ENCODE results near the gene ARSB. TPM values are rescaled to one million over a fixed set of nuclear protein-coding genes. Genes with fewer than 3 reads are reported as not detected.
A peak's percentile ranks its signal among the peaks of the same experiment; 100 is the strongest.

ARSB gene
- total RNA-seq (1 to 10 TPM; 4.1 to 4.6 TPM), polyA plus RNA-seq (1 to 10 TPM; 2.2 to 4.7 (median 3.4) TPM), total RNA-seq (9.5 to 32.7 (median 14.9) reads per million in 6 experiments)

DNA sequence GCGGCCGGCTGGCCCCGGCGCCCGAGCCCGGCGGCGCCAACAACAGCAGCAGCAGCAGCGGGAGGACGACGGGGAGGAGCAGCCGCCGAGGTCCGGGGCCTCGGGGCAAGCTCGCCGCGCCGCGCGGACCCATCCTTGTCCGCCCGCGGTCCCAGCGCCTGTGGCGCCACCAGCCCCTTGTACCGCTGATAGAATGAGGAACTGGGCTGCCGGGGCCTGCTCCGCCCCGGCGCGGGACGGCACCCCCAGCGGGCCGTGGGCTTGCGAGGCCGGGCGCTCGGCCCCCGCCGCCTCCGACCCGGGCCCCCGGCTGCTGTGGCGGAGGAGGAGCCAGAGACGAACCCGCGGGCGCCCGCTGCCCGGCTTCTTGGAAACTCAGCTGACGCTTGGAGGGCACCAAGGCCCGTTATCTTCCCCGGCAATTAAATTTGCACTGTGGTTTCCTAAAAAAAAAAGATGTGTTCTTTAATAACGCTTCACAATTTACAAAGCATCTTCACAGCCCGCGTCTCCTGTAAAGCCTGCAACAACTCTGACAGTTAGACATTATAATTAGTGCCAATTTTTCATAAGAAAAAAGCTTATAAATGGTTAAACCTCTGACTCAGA, at the start of gene ARSB:
TSS of gene ARSB (minus strand) at position 195 of the 609 bp plus-strand sequence. CDS start at position 133, 62 bp downstream.
- Mint-ChIP-seq H3K4me3 (peak within 1 kb of the TSS; percentile 89 to 96 (median 92)), H3K4me1 (peaks cover 11 to 36% (median 20%) of the 10 kb centered on the region in 4 donors), H3K27me3 (no peaks in the 10 kb centered on the region), H3K36me3 (no peaks in the 10 kb centered on the region), H3K27ac (peak within 1 kb of the TSS; percentile 93 to 99 (median 96)), H3K9me3 (no peaks in the 10 kb centered on the region)
- POLR2A ChIA-PET: interaction anchor here (0.5 to 2.6 kb wide), 13 partner anchors 10 to 690 kb away, joined by 3 to 17 read pairs (median 5); partner anchors contain the start of genes AP3B1, HOMER1 and JMY
- ATAC-seq (peak; percentile 41 to 50), DNase-seq (peak in 7 of 10 donors; percentile 19 to 65 (median 44))

DNA sequence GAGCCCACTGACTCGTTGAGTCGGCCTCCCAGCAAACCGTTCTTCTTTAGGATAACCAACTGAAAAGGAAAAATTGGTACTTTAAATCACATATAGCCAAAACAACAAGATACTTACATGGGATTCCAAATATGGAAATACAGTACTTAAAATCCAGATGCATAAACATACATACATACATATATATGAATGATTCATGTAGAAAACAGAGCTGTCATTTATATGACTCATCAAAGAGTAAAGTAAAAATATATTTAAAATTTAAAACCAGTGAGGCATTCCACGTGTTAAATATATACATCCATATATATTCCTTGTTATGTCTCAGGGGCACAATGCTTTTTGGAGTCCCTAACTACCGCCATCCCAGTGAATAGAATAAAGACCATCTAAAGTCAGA, 47.7 kb upstream of the ARSB start:
- no peaks in the 10 kb centered on the region for H3K36me3 Mint-ChIP-seq
- ATAC-seq: no peak
- peaks cover 0 to 2% (median 0%) of the 10 kb centered on the region in 5 donors for H3K27me3 Mint-ChIP-seq
- no peaks in the 10 kb centered on the region for H3K4me1 Mint-ChIP-seq
- POLR2A ChIA-PET: no interaction called here
- H3K27ac Mint-ChIP-seq: no peak overlapping the region
- DNase-seq: no peak
- H3K9me3 Mint-ChIP-seq: peaks cover 0 to 8% (median 0%) of the 10 kb centered on the region in 9 donors
- H3K4me3 Mint-ChIP-seq: no peak overlapping the region

DNA sequence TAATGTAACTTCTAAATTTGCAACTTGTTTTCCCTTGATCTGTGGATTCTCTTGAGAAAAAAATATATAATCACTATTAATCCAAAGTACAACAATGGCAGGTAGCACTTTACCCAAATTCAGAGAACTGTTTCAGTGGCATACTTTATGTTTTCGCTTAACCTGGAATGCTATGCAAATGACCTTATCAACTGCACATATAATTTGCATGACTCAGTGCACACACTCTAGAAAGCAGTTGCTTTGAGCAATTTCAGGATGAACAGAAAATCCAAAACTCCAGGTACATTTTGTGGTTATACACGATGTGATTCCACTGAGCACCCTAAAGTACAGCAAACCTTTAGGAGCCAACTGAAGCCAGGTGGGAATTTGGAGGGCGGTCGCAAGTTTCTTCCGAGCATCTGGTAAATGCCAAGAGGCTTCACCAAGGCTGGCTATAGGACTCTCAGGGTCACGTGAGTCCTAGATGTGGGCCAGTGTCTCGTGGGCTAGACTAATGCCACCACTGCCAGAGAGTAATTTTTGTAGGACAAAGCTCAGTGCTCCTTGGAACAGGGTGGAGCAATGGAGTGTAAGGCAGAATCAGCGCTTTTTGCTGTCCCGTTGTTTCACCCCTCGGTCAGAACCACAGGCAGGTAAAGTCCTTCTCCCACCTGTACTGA, 47.1 kb upstream of the ARSB start:
- Mint-ChIP-seq H3K27ac (no peak overlapping the region), H3K27me3 (peaks cover 0 to 5% (median 3%) of the 10 kb centered on the region in 5 donors), H3K4me1 (no peaks in the 10 kb centered on the region), H3K9me3 (peaks cover 0 to 5% (median 0%) of the 10 kb centered on the region in 9 donors), H3K4me3 (no peak overlapping the region), H3K36me3 (no peaks in the 10 kb centered on the region)
- ATAC-seq: no peak
- POLR2A ChIA-PET: no interaction called here
- no peak for DNase-seq

DNA sequence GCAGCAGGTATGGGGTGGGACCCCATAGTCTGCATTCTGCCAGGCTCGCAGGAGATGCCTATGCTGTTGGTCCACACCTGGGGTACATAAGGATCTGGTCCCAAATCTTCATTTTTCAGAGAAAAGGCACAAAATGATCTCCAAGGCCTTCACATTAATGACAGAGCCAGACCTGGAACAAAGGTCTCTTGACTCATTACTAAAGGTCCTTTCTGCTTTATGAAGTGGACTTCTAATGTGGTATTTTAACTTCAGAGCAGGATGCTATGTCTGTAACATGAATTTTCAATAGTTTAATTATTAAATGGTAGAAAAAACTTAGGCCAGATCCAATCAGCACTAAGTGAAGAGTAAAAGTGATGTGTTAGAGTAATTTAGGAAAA, 46.4 kb upstream of the ARSB start:
- DNase-seq: no peak
- Mint-ChIP-seq H3K9me3 (no peaks in the 10 kb centered on the region), H3K27me3 (peaks cover 0 to 11% (median 6%) of the 10 kb centered on the region in 5 donors), H3K27ac (no peak overlapping the region), H3K36me3 (no peaks in the 10 kb centered on the region), H3K4me3 (no peak overlapping the region), H3K4me1 (no peaks in the 10 kb centered on the region)
- POLR2A ChIA-PET: no interaction called here
- no peak for ATAC-seq

DNA sequence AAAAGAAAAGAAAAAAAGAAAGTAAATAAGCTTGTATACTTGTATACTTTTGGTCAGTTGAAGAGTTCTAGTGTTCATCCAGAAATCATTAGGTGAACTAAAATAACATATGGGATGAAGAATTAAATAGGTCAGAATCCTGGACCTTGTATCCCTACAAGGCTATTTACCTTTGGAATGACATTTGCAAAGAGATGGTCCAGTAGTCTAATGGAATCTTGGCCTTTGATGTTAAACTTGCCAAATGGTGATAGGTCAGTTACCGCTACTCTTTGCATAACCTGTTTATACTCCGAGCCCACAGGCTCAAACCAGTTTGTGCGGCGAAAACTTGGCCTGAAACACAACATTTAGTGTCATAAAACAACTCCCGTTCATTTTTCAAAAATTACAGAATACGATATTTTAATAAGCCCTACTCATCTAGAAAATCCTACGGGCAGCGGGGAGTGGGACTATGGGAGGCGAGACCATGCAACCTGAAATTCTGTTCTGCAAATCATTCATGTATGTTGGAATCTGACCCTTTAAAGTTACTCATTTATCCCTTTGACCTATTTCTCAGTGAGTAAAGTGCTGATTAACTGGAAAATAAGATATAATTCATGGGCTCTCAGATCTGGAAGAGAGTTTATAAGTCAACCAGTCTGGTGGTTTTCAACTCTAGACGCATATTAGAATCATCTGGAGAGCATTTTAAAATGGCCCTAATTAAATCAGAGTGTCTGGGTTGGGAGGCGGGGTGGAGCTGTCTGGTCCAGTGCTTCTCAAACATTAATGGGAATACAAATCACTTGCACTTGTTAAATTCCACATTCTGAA, 45.8 kb upstream of the ARSB start:
- Mint-ChIP-seq H3K4me3 (no peak overlapping the region), H3K27me3 (peaks cover 0 to 17% (median 9%) of the 10 kb centered on the region in 5 donors), H3K4me1 (no peaks in the 10 kb centered on the region), H3K27ac (no peak overlapping the region), H3K9me3 (no peaks in the 10 kb centered on the region), H3K36me3 (no peaks in the 10 kb centered on the region)
- POLR2A ChIA-PET: no interaction called here
- DNase-seq: no peak
- ATAC-seq: no peak

DNA sequence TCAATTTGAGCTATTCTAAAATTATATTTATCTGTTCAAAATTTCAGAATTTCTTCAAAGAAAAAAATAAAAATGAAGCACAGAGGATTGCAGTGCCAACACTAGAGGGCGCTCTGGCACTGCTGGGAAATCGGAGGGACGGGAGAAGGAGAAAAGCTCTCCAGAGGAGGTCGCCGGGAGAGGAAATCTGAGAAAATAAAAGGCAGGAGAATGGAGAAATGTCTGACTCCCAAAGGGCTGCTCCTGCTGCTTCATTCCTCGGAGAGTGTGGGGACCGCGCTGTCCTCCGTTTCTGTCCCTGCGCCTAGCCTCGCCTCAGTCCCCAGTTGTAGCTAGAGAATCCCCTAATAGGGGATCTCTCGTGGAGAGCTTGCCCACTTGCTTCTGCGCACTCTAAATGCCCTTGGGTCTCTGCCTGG, 40.0 kb upstream of the ARSB start:
- peaks cover 6 to 20% (median 9%) of the 10 kb centered on the region in 4 donors for H3K4me1 Mint-ChIP-seq
- H3K27ac Mint-ChIP-seq: no peak overlapping the region
- H3K36me3 Mint-ChIP-seq: no peaks in the 10 kb centered on the region
- ATAC-seq (peak; percentile 39), DNase-seq (peak in 9 of 10 donors; percentile 4 to 52 (median 38))
- no peaks in the 10 kb centered on the region for H3K9me3 Mint-ChIP-seq
- H3K4me3 Mint-ChIP-seq: peak overlapping the region; percentile 34 to 82 (median 53)
- peaks cover 24 to 51% (median 41%) of the 10 kb centered on the region in 5 donors for H3K27me3 Mint-ChIP-seq
- POLR2A ChIA-PET: interaction anchor here (1.5 kb wide), 1 partner anchor 41 kb away, joined by 5 read pairs; no protein-coding TSS in a partner anchor

DNA sequence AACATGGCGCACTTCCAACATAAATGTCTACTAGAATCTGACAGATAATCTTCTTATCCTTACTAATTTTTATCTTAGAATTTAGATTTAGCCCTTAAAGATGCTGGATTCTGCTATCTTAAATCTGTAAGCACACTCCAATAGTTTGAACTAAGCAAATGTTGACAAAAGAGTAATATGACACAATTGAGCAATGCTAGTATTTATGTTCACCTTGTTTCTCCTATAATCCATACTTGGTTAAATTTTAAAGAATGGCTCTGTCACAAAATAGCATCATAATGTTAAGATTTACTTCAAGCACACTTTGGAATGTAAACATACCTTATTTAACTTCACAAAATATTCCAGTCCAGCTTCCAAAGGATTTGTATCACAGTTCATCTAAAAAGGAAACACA, 38.8 kb upstream of the ARSB start:
- DNase-seq: no peak
- Mint-ChIP-seq H3K27ac (no peak overlapping the region), H3K4me1 (peaks cover 6 to 20% (median 9%) of the 10 kb centered on the region in 4 donors), H3K27me3 (peaks cover 24 to 60% (median 45%) of the 10 kb centered on the region in 5 donors), H3K9me3 (no peaks in the 10 kb centered on the region), H3K4me3 (no peak overlapping the region), H3K36me3 (no peaks in the 10 kb centered on the region)
- POLR2A ChIA-PET: interaction anchor here (1.7 kb wide), 1 partner anchor 39 kb away, joined by 6 read pairs; the partner anchor contains the start of gene ARSB
- ATAC-seq: no peak

DNA sequence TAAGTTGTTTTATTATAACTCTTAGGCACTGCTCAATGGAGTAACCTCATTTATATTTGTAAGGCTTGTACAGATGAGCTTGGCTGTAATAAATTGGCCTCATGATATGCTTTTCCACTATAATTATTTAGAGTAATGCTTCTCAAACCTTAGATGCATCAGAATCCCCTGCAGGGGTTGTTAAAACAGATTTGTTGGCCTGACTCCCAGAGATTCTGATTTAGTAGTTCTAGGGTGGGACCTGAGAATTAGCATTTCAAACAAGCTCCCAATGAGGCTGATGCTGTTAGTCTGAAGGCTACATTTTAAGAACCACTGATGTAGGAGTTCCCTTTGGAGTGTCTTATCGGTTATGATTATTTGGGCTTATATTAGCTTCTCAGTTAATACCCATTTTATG, 38.2 kb upstream of the ARSB start:
- Mint-ChIP-seq H3K4me3 (no peak overlapping the region), H3K9me3 (no peaks in the 10 kb centered on the region), H3K27me3 (peaks cover 24 to 62% (median 43%) of the 10 kb centered on the region in 5 donors), H3K36me3 (no peaks in the 10 kb centered on the region), H3K27ac (no peak overlapping the region), H3K4me1 (peaks cover 6 to 20% (median 9%) of the 10 kb centered on the region in 4 donors)
- ATAC-seq (no peak), DNase-seq (no peak)
- POLR2A ChIA-PET: interaction anchor here (1.7 kb wide), 1 partner anchor 39 kb away, joined by 6 read pairs; the partner anchor contains the start of gene ARSB

DNA sequence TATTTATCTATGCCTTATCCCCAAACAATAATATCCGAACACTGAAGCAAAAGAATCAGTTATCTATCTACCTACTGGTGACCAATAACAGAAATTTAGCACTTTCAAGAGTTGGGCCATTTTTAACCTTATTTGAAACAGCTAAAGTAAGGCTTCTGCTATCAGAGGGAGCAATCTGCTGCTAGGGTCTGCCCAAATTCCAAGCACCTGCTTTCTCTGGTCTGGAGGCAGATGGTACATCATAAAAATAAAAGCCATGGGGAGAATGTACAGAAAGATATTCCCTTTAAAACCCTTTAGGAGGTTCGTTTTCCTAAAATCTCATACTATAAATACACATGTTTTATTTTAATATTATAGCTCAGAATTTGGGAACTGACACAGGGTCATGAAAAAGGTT, 37.7 kb upstream of the ARSB start:
- POLR2A ChIA-PET: interaction anchor here (1.7 kb wide), 1 partner anchor 38 kb away, joined by 6 read pairs; the partner anchor contains the start of gene ARSB
- no peak overlapping the region for H3K4me3 Mint-ChIP-seq
- no peaks in the 10 kb centered on the region for H3K9me3 Mint-ChIP-seq
- H3K27ac Mint-ChIP-seq: no peak overlapping the region
- H3K4me1 Mint-ChIP-seq: peaks cover 6 to 20% (median 9%) of the 10 kb centered on the region in 4 donors
- no peak for ATAC-seq
- H3K36me3 Mint-ChIP-seq: no peaks in the 10 kb centered on the region
- H3K27me3 Mint-ChIP-seq: peaks cover 26 to 63% (median 43%) of the 10 kb centered on the region in 5 donors
- no peak for DNase-seq

DNA sequence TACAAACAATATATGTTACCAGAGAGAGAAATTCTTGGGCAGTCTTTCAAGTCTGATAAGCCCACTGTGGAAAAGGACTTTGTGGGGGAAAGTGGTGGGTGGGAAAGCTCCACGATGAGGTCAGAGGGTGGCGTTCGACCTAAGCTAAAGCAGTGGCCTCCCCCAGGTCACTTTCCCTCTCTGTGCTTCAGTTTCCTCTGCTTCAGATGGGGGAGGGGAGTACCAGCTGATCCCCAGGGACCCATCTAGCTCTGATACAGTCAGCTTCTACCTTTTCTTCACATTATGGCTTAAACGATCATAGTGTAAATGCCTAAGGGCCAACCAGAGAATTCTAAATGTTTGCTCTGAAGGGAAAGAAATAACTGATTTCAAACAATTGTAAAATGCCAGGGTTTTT, 36.6 kb upstream of the ARSB start:
- H3K4me3 Mint-ChIP-seq: no peak overlapping the region
- no peak overlapping the region for H3K27ac Mint-ChIP-seq
- H3K9me3 Mint-ChIP-seq: no peaks in the 10 kb centered on the region
- peaks cover 6 to 20% (median 9%) of the 10 kb centered on the region in 4 donors for H3K4me1 Mint-ChIP-seq
- POLR2A ChIA-PET: no interaction called here
- H3K36me3 Mint-ChIP-seq: no peaks in the 10 kb centered on the region
- ATAC-seq (no peak), DNase-seq (no peak)
- peaks cover 26 to 62% (median 40%) of the 10 kb centered on the region in 5 donors for H3K27me3 Mint-ChIP-seq

DNA sequence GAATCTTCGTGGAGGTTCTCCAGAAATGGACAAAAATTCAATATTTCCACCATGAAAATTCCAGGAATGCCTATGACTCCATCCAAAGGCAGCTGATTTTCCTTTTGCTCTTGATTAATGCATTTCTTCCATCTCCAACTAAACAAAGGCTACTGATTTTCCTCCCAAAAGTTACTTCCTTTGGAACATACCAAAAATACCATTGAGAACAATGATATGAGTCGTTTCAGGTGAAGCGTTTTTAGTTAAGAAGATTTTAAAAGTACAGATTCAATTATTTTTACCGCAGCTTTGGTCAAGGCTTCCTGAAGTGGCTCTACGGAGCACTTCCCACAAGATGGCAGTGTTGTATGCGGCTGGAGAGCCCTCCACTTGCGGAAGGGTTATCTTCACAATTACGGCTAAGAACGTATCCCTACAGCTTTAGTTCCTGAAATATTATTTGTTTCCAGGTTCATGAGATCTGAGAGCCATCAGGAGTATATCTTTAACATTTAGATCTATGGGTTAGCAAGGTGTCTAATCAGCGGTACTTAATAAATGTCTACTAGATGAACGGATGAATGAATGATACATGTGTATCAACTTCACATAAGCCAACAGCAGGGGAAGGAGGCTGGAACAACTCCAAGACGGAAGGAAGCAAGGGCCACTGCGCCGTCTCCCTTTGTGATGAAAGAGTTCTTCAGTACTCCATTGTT, 35.9 kb upstream of the ARSB start:
- Mint-ChIP-seq H3K9me3 (no peaks in the 10 kb centered on the region), H3K4me1 (peaks cover 6 to 20% (median 9%) of the 10 kb centered on the region in 4 donors), H3K27me3 (peaks cover 26 to 60% (median 37%) of the 10 kb centered on the region in 5 donors), H3K27ac (no peak overlapping the region), H3K36me3 (no peaks in the 10 kb centered on the region), H3K4me3 (peak overlapping the region in 3 of 10 donors; percentile 8 to 37 (median 26))
- ATAC-seq: peak; percentile 59 to 60
- POLR2A ChIA-PET: interaction anchor here (0.5 to 1.1 kb wide), 2 partner anchors 36 to 1252 kb away, joined by 3 to 5 read pairs; partner anchors contain the start of gene ARSB
- peak in 6 of 10 donors; percentile 12 to 30 (median 22) for DNase-seq

DNA sequence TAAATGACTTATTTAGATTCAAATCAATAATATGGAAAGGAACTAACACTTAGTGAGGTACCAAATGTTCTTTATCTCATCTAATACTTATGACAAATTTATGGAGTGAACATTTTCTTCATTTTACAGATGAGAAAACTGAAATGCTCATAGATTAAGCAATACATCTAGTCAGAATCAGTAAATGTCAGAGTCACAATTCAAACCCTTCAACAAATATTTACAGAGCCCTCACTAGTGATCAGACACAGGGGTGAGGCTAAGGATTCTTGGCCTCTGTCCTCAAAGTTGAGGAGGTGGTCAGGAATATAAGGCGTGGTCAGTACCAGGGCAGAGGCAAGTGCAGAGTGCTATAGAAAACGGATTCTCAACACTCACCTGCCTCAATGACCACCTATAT, 29.5 kb upstream of the ARSB start:
- H3K4me1 Mint-ChIP-seq: no peaks in the 10 kb centered on the region
- H3K27ac Mint-ChIP-seq: no peak overlapping the region
- ATAC-seq: no peak
- H3K36me3 Mint-ChIP-seq: peaks cover 0 to 13% (median 5%) of the 10 kb centered on the region in 3 donors
- H3K9me3 Mint-ChIP-seq: peaks cover 0 to 20% (median 10%) of the 10 kb centered on the region in 9 donors
- POLR2A ChIA-PET: no interaction called here
- no peak for DNase-seq
- H3K27me3 Mint-ChIP-seq: peaks cover 11 to 25% (median 13%) of the 10 kb centered on the region in 5 donors
- peak overlapping the region in 1 of 10 donors; percentile 48 for H3K4me3 Mint-ChIP-seq
